Type B pancreatic cell (in vitro differentiated cells): ENCODE results near the gene NKIRAS1. TPM values are rescaled to one million over a fixed set of nuclear protein-coding genes. Genes with fewer than 3 reads are reported as not detected.

Source experiments
- DNase-seq: peaks from one replicate; pipeline ENCODE4 v3.0.0; 2021; ENCODE audit warnings: mixed read lengths; ENCODE audit not compliant: unreplicated experiment; ENCODE audit errors: extremely low spot score
- H3K27ac Mint-ChIP-seq: 2 replicates; pipeline ENCODE4 v1.8.0; 2021; ENCODE audit warnings: mild to moderate bottlenecking, mixed read lengths
- H3K27me3 Mint-ChIP-seq: 2 replicates; pipeline ENCODE4 v1.8.0; 2021; ENCODE audit warnings: mixed read lengths
- H3K36me3 Mint-ChIP-seq: 2 replicates; pipeline ENCODE4 v1.8.0; 2021; ENCODE audit warnings: mixed read lengths
- H3K4me1 Mint-ChIP-seq: one replicate; pipeline ENCODE4 v1.8.0; 2021; ENCODE audit warnings: mixed read lengths; ENCODE audit not compliant: unreplicated experiment
- H3K4me3 Mint-ChIP-seq: 2 replicates; pipeline ENCODE4 v1.8.0; 2021; ENCODE audit warnings: mild to moderate bottlenecking, mixed read lengths
- H3K9me3 Mint-ChIP-seq: 2 replicates; pipeline ENCODE4 v1.8.0; 2021; ENCODE audit warnings: mixed read lengths
- long read RNA-seq: library from polyadenylated mRNA; unstranded; transcript quantifications from one replicate; pipeline ENCODE4 v2.0.0, GENCODE V29; 2020
- total RNA-seq: library from RNA; stranded (reverse); gene quantifications from 2 replicates; pipeline ENCODE4 v1.2.1, GENCODE V29; 2021; ENCODE audit warnings: low replicate concordance
- TF ChIP-seq, protein P1 (sequence below): fragments of 200-600 bp; sonication (generic); conservative IDR thresholded peaks from 2 replicates; pipeline ENCODE4 v1.5.0; 2021; ENCODE audit warnings: antibody characterized with exemption, mild to moderate bottlenecking

NKIRAS1 gene
- total RNA-seq, result 8.0 and 10.8 TPM in 2 replicates
- long read RNA-seq, transcript NKIRAS1-206 (5 exons, 2,014 nt), result major isoform, 36 of 50 reads
- long read RNA-seq, partial matches to known transcripts, result 0 of 50 reads
- long read RNA-seq, other reads (novel, unspliced or antisense), result 12 of 50 reads

DNA sequence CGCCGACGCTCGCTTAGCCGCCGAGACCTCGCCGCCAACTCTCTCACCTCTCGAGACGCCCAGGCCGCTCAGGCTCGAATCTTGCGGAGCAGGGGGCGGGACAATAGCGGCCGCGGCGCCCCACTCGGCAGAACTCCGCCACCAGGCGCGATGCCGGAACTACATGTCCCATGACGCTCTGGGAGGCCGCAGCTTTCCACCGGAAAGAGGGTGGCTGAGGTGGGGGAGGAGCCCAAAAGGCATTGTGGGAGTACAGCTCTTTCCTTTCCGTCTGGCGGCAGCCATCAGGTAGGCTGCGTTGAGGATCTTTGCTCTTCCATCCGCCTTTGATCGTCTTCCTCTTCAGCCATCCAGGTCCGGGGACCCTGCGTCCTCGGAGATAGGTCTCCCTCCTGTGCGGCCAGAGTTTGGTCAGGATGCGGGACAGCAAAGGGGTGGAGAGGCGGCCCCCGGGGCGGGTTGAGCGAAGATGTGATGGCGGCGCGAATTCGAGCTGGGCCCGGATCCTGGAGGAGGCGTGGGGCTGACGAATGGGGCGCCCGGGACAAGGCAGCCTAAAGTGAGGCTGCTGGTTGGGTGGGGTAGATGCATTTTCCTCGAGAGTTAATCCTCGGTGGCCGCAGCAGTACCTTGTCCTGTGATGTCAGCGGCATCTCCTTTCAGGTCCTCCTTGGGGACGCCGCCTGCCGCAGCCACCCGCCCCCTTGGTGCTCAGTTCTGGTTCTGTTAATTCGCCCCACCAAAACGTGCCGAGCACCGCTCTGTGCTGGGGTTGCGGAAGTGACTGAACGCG is at the start of gene NKIRAS1, which contains the start of gene RPL15:
TSS of gene NKIRAS1 (minus strand) at position 105 of the 793 bp plus-strand sequence. CDS start 6,086 bp downstream, outside the sequence.
TSS of gene RPL15 (plus strand) at position 247 of the 793 bp plus-strand sequence. CDS start 728 bp downstream, outside the sequence.
- peaks cover 36% of the 10 kb centered on the region for H3K4me1 Mint-ChIP-seq
- H3K9me3 Mint-ChIP-seq, result no peaks in the 10 kb centered on the region
- H3K36me3 Mint-ChIP-seq, result peaks cover 44% of the 10 kb centered on the region
- H3K27me3 Mint-ChIP-seq, result no peaks in the 10 kb centered on the region
- peak; percentile 97 for DNase-seq
- TF ChIP-seq, protein P1, sequence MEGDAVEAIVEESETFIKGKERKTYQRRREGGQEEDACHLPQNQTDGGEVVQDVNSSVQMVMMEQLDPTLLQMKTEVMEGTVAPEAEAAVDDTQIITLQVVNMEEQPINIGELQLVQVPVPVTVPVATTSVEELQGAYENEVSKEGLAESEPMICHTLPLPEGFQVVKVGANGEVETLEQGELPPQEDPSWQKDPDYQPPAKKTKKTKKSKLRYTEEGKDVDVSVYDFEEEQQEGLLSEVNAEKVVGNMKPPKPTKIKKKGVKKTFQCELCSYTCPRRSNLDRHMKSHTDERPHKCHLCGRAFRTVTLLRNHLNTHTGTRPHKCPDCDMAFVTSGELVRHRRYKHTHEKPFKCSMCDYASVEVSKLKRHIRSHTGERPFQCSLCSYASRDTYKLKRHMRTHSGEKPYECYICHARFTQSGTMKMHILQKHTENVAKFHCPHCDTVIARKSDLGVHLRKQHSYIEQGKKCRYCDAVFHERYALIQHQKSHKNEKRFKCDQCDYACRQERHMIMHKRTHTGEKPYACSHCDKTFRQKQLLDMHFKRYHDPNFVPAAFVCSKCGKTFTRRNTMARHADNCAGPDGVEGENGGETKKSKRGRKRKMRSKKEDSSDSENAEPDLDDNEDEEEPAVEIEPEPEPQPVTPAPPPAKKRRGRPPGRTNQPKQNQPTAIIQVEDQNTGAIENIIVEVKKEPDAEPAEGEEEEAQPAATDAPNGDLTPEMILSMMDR, result peak; percentile 66
- H3K27ac Mint-ChIP-seq, result peak within 1 kb of the TSS; percentile 98
- H3K4me3 Mint-ChIP-seq, result peak within 1 kb of the TSS; percentile 99

DNA sequence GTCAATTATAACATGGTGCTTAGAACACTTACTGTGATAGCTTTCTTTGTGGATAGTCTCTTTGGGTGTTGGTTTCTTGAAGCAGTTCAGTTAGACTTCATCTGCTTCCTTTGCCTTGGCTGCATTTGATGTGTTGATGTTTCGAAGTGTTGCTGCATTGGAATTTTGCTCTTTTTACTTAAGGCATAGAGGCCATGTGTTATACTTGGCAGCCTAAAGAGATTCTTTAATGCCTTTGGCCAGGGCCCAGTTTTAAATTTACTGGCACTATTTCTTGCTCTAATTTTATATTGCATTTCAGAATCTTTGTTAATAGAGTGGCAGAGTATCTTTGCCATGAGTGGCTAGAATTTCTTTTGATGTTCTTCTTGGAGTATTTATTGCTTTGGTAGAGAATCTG is 49.5 kb upstream of the NKIRAS1 start:
- TF ChIP-seq, protein P1, result no peak
- Mint-ChIP-seq H3K4me1 (no peaks in the 10 kb centered on the region), H3K4me3 (no peak overlapping the region), H3K27me3 (no peaks in the 10 kb centered on the region), H3K9me3 (no peaks in the 10 kb centered on the region), H3K36me3 (peaks cover 51% of the 10 kb centered on the region), H3K27ac (no peak overlapping the region)
- no peak for DNase-seq

DNA sequence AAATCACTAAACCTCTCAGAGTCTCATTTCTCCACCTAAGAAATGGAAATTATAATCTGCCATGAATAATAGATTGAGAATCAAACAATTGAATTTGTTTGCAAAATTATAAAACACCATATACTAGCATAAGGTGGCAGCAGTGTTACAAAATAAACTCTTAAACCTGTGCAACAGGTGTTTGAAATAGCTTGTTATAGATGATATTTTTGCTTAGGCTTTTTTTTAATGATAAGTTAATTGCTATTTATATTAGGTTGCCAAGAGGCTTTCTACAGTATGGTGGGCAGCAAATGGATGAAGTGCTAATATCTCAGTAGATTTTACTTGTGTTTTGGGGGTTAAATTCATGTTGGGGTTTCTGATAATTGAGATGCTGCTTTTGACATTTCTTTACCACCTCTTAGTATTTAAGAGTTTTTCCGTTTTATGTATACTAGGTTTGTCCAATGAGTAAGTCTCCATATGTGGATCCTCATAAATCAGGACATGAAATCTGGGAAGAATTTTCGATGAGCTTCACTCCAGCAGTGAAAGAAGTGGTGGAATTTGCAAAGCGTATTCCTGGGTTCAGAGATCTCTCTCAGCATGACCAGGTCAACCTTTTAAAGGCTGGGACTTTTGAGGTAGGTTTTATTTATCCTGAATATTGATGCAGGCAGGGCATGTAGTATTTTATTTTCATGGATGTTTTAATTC is 47.9 kb upstream of the NKIRAS1 start:
- Mint-ChIP-seq H3K4me3 (no peak overlapping the region), H3K9me3 (no peaks in the 10 kb centered on the region), H3K4me1 (no peaks in the 10 kb centered on the region), H3K36me3 (peaks cover 50% of the 10 kb centered on the region), H3K27me3 (no peaks in the 10 kb centered on the region), H3K27ac (no peak overlapping the region)
- no peak for DNase-seq
- TF ChIP-seq, protein P1, result no peak

DNA sequence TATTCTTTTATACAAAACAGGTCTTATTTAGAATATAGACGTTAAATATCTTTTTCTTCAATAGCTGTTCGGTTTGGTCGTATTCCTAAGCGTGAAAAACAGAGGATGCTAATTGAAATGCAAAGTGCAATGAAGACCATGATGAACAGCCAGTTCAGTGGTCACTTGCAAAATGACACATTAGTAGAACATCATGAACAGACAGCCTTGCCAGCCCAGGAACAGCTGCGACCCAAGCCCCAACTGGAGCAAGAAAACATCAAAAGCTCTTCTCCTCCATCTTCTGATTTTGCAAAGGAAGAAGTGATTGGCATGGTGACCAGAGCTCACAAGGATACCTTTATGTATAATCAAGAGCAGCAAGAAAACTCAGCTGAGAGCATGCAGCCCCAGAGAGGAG is 45.1 kb upstream of the NKIRAS1 start:
- Mint-ChIP-seq H3K27ac (no peak overlapping the region), H3K27me3 (no peaks in the 10 kb centered on the region), H3K4me1 (peaks cover 5% of the 10 kb centered on the region), H3K9me3 (no peaks in the 10 kb centered on the region), H3K36me3 (peaks cover 46% of the 10 kb centered on the region), H3K4me3 (no peak overlapping the region)
- TF ChIP-seq, protein P1, result no peak
- no peak for DNase-seq

DNA sequence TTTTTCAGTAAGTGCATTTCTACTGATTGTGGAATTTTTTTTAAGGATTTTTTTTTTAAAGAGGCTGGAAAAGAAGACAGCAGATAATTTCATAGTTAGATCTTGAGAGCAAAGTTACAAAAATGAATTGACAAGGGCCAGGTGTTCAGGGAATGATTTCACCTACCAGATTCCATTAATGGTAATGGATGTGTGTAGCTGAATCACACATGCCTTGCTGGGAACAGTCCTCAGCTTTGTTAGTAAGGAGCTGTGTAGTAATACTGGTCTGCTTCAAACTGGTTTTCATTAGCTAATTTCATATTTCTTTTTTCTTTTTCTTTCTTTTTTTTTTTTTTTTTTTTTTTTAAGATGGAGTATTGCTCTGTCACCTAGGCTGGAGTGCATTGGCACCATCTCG is 44.3 kb upstream of the NKIRAS1 start:
- TF ChIP-seq, protein P1, result no peak
- no peaks in the 10 kb centered on the region for H3K27me3 Mint-ChIP-seq
- DNase-seq, result no peak
- H3K27ac Mint-ChIP-seq, result no peak overlapping the region
- peaks cover 49% of the 10 kb centered on the region for H3K36me3 Mint-ChIP-seq
- peaks cover 5% of the 10 kb centered on the region for H3K4me1 Mint-ChIP-seq
- H3K9me3 Mint-ChIP-seq, result no peaks in the 10 kb centered on the region
- no peak overlapping the region for H3K4me3 Mint-ChIP-seq
